ENCODE results near the gene SPRTN.

GRCh38 chr1:231396643-231397042 is 58.5 kb downstream of the SPRTN start:
- TF ChIP-seq CTCF (conservative IDR thresholded peaks at IDR 0.05; ENCODE audit: low read depth in 2 of 2) (no peak), POLR2AphosphoS5 (IDR thresholded peaks at IDR 0.05; ENCODE audit: low read depth) (no peak), CREB1 (CRISPR knock-in tag; IDR thresholded peaks at IDR 0.05; ENCODE audit: low read depth) (no peak)
